ENCODE results near the gene PAN3.

PAN3 gene

GRCh38 chr13:28229522-28230411 lies 91.4 kb downstream of the PAN3 start:
- DNase-seq = no peak

GRCh38 chr13:28231642-28232041 lies 93.3 kb downstream of the PAN3 start:
- no peak for DNase-seq

- DNase-seq = no peak
Observed at GRCh38 chr13:28237944-28238343, 99.6 kb downstream of the PAN3 start.

- DNase-seq = no peak
Observed at GRCh38 chr13:28239374-28239773, 101.0 kb downstream of the PAN3 start.

GRCh38 chr13:28245465-28245864 lies 107.1 kb downstream of the PAN3 start:
- DNase-seq = no peak

GRCh38 chr13:28246891-28247290 lies 108.5 kb downstream of the PAN3 start:
- no peak for DNase-seq

- no peak for DNase-seq
Observed at GRCh38 chr13:28248080-28248479, 109.7 kb downstream of the PAN3 start.

- no peak for DNase-seq
Observed at GRCh38 chr13:28250542-28250941, 112.2 kb downstream of the PAN3 start.

GRCh38 chr13:28251466-28251865 lies 113.1 kb downstream of the PAN3 start:
- DNase-seq = no peak

- DNase-seq = no peak
Observed at GRCh38 chr13:28252547-28252946, 114.2 kb downstream of the PAN3 start.

GRCh38 chr13:28257305-28257704 lies 119.0 kb downstream of the PAN3 start:
- DNase-seq = no peak

GRCh38 chr13:28258417-28258816 lies 120.1 kb downstream of the PAN3 start:
- no peak for DNase-seq

GRCh38 chr13:28267497-28267896 lies 129.2 kb downstream of the PAN3 start:
- DNase-seq = no peak

- DNase-seq = no peak
Observed at GRCh38 chr13:28268800-28269223, 130.5 kb downstream of the PAN3 start.

- no peak for DNase-seq
Observed at GRCh38 chr13:28271056-28271840, 132.9 kb downstream of the PAN3 start.

GRCh38 chr13:28273919-28274318 lies 135.6 kb downstream of the PAN3 start:
- no peak for DNase-seq

- no peak for DNase-seq
Observed at GRCh38 chr13:28282451-28282850, 144.1 kb downstream of the PAN3 start.

GRCh38 chr13:28283600-28283999 lies 145.3 kb downstream of the PAN3 start:
- no peak for DNase-seq

- DNase-seq = no peak
Observed at GRCh38 chr13:28286263-28286662, 147.9 kb downstream of the PAN3 start.

GRCh38 chr13:28297341-28297740 lies 159.0 kb downstream of the PAN3 start:
- DNase-seq = no peak

- no peak for DNase-seq
Observed at GRCh38 chr13:28299916-28300315, 161.6 kb downstream of the PAN3 start.

GRCh38 chr13:28301839-28302238 lies 163.5 kb downstream of the PAN3 start:
- no peak for DNase-seq

- no peak for DNase-seq
Observed at GRCh38 chr13:28306325-28306724, 168.0 kb downstream of the PAN3 start.

- DNase-seq = no peak
Observed at GRCh38 chr13:28313579-28313978, 175.2 kb downstream of the PAN3 start.
